Breast epithelium (tissue), 3 donors: ENCODE measurements around the gene DNM3.

Source experiments
- CTCF ChIP-seq, 3 donors: fragments of 450-650 bp; IDR thresholded peaks; one replicate each; pipeline ENCODE4 v1.5.1; 2016 to 2017; ENCODE audit warnings: antibody characterized with exemption in 3 of 3, mild to moderate bottlenecking in 3 of 3, moderate library complexity in 3 of 3
- POLR2A ChIP-seq: fragments of 450-650 bp; IDR thresholded peaks from one replicate; pipeline ENCODE4 v1.6.1; 2016; ENCODE audit warnings: antibody characterized with exemption, mild to moderate bottlenecking, moderate library complexity

- TF ChIP-seq CTCF (IDR thresholded peaks at IDR 0.05) (no peak), POLR2A (no peak)
Measured at GRCh38 chr1:172323686-172324085, 482.4 kb downstream of the DNM3 start.
